NCI-H524 treated with DMSO at 0.1 percent for 48 hours (cell line): ENCODE measurements around the gene GAPT.
"Not testable (repeated sequence)": the region's sequence is repeated elsewhere in the genome, so short reads cannot be mapped to it uniquely, and the experiment has no call there.

Experiments used
- DNase-seq: peaks from one replicate; lab custom pipeline; 2025; lab: John Stamatoyannopoulos, UW

GAPT gene

DNA sequence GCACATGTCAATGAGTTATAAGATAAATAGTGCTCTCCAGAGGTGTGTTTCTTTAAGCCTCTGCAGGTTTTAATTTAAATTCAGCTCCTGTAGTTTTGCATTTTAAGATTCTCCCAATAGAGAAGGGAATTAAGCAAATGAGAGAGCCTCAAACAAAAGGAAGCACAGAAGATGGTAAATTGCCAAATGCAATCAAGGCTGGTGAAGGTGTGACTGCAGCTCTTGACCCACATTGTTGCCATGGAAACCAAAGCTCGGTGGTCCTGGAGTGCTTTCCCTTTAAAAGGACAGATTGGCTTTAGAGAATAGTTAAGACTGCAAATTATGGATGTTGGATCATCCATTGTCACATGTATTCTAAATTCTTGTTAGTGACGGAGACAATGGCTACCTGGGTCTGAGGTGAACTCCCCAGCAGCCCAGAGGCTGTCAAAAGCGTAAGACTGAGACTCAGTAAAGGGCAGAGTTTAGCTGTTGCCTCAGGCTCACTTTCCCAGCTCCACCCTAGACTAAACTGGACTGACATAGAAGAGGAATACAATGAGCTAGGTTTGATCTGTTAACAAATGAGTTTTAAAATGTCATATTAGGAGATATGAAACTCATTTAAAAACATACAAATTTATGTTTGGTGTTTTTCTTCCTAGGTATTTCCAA, 12.3 kb downstream of the GAPT start:
- DNase-seq = no peak

DNA sequence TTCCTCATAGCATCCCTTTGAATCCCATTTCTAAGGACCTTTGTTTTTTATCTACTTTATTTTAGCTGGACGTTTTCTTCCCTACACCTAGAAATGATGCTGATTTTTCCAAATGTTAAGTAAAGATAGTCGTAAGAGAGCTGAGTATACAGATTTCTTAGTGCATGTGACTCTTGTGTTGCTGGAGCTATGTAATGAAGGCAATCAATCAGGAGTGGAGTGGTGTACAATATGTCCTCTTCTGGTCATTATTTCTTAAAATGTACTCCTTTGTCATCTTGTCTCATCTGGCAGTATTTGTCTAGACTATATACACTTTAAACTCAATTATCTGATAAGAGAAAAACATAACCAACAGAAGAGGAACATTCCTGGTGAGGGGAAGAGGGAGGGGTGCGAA, 13.5 kb downstream of the GAPT start:
- DNase-seq = no peak

DNA sequence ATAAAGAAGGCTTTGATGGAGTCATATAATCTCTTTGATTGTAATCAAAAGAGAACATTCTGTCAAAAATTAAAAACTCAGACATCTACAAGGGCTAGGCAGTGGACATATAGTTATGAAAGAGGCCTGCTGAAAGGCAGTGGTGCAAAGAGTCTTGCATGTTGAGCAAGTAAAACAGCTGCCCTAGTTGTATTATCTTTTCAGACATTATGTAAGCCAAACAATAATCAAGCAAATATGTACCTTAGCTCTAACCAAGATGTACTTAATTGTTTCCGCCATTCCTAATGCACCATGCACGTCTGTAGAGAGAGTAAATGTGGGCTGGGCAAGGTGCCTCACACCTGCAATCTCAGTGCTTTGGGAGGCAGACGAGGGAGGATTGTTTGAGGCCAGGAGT, 14.3 kb downstream of the GAPT start:
- DNase-seq = no peak

DNA sequence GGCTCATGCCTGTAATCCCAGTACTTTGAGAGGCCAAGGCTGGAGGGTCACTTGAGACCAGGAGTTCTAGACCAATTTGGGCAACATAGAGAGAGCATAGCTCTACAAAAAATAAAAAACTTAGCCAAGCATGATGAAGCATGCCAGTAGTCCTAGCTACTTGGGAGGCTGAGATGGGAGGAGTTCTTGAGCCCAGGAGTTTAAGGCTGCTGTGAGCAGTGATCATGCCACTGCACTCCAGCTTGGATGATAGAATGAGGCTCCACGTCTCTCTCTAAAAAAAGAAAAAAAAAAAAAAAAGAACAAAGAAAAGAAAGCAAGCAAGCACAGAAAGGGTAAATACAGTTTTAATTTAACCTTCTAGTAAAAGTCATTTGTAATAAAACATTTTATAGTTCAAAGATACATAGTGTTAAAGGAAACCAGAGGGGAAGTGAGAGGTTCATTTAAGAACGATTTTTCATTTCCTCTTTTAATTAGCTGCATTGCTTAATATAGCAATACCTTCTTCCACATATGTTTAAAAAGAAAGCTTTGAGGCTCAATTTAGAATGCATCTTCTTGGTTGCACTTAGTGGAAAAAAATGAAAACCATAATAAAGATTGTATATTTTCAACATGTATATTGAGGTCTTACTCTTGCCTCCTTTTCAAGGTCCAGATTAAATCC, 14.9 kb downstream of the GAPT start:
- DNase-seq = no peak

DNA sequence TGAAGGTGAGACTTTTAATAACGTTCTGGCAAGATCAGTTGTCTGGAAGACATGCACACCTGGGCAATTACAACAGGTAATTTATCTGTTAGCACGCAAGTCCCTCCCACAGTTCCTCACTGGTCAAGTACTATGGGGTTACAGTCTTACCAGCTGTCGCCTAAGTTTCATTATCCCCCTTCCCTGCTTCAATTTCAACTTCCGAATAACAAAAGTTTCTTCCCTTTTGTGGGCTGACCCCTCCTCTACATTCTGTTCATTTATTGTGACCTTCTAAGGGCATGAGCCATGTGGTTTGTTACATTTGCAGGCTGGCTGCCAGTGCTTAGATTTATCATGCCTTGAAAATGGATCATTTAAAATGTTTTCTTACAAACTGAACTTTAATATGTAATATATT, 16.5 kb downstream of the GAPT start:
- DNase-seq = no peak

DNA sequence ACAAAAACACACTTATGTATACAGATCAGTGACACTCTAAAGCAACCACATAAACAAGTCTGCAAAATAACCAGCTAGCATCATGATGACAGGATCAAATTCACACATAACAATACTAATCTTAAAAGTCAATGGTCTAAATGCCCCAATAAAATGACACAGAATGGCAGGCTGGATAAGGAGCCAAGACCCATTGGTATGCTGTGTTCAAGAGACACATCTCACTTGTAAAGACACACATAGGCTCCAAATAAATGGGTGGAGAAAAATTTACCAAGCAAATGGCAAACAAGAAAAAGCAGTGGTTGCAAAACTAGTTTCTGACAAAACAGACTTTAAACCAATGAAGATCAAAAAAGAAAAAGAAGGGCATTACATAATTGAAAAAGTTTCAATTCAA, 26.0 kb downstream of the GAPT start:
- no peak for DNase-seq

DNA sequence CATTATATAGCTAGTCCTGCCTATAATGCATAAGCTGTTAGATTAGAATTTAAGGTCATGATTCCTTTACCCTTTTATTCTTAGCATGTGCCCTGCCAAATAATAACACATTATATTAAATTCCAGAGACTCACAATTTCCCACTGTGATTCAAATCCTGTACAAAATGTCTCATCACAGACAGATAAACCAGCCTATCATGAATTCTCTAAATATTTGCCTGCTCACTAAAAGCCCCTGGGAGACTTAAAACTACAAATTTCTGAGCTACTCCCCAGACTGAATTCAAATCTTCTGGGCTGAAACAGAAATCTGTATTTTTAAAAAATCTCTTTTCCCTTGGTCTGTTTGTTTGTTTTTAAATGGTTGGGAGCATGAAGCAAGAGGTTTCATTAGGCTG, 32.7 kb downstream of the GAPT start:
- no peak for DNase-seq

DNA sequence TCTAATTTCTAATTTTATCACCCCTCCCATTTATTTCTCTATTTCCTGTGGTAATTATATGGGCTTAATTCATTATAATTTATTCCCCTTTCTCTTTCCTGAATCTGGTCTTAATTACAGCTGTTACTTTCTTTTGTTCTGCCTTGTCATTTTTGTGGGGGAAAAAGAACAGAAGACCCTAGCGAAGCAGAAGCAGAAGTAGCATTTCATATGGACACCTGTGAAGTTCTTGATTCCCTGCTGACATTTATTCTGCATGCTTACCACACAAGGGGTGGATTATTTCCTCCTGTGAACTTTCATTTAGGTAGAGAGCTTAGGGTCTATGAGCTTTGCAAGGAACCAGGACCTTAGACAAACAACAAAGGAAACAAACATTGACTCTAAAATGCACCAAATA, 33.3 kb downstream of the GAPT start:
- DNase-seq = no peak

DNA sequence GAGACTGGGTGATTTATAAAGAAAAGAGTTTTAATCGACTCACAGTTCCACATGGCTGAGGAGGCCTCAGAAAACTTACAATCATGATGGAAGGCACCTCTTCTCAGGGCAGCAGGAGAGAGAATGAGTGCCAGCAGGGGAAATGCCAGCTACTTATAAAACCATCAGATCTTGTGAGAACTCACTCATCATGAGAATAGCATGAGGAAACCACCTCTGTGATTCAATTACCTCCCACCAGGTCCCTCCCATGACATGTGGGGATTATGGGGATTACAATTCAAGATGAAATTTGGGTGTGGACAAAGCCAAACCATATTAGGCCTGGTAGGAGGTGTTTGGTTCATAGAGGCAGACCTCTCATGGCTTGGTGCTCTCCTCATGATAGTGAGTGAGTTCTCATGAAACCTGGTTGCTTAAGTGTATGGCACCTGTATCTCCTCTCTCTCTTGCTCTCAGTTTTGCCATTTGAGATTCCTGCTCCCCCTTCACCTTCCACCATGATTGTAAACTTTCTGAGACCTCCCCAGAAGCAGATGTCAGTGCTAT, 39.8 kb downstream of the GAPT start:
- DNase-seq = no peak

DNA sequence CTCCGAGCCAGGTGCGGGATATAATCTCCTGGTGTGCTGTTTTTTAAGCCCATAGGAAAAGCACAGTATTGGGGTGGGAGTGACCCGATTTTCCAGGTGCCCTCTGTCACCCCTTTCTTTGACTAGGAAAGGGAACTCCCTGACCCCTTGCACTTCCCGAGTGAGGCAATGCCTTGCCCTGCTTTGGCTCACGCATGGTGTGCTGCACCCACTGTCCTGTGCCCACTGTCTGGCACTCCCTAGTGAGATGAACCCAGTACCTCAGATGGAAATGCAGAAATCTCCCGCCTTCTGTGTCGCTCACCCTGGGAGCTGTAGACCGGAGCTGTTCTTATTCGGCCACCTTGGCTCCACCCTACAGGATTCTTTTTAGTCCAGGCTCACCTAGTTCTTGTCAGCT, 50.7 kb downstream of the GAPT start:
- DNase-seq = not testable (repeated sequence)

DNA sequence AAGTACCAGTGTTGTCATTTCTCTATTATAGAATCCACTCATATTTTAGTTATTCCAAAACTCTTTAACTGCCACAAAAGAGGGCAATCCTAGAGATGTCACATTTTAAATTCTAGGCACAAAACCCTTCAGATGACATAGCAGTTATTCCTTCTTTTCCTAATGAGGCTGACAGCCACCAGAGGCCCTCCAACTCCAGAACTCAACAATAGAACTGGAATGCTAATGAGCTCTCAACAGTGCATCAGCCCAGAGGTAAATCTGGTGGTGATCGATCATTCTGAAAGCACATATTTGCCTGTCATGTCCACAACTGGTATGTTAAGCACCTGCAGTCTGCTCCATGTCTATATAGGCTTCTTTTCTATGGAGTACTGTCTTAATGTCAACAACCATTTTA, 51.5 kb downstream of the GAPT start:
- no peak for DNase-seq

DNA sequence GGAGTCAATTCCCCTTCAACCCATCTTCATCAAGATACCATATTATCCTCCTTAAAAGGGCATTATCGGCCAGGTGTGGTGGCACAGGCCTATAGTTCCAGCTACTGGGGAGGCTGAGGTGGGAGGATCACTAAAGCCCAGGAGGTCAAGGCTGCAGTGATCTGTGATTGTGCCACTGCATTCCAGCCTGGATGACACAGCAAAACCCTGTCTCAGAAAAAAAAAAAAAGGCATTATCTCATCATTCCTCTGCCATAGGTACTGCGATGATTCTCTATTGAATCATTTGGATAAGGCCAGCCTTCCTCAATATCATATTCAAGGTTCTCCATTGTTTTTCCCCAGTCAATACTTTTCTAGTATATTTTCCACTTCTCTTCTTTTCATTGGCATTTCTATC, 52.5 kb downstream of the GAPT start:
- no peak for DNase-seq

DNA sequence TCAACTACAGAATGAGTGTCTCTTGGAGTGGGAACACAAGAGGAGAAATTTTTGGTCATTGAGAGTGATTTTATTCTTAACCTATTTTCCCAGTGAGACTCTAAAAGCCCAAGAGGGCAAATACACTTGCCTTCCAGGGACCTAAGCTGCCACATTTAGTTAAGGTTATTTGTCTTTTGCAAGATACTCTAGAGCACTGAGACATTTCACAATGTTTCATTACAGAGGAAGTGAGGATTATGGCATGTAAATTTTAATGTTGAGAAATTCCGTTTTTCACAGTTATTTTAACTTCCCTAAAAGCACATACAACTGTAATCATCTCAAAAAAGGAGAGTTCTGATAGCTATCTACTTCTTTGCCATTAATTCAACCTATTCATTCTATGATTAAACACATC, 53.0 kb downstream of the GAPT start:
- DNase-seq = no peak

DNA sequence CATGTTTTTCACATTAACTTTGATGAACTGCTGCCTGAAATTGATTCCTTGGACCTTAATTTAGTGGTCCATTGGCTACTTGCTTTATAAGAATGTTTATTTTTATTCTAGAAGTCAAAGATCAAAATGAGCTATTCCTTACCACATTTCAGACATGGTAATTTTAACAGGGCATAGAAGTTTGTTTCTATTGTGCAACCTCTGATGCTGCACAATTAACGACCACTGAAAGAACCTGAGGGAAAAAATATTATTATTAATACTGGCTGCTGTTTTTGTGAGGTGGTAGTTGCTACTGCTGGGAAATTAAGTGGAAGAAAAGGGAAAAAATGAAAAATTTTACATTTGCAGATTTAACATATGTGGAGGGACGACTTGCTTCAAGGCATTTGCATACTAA, 53.7 kb downstream of the GAPT start:
- no peak for DNase-seq

DNA sequence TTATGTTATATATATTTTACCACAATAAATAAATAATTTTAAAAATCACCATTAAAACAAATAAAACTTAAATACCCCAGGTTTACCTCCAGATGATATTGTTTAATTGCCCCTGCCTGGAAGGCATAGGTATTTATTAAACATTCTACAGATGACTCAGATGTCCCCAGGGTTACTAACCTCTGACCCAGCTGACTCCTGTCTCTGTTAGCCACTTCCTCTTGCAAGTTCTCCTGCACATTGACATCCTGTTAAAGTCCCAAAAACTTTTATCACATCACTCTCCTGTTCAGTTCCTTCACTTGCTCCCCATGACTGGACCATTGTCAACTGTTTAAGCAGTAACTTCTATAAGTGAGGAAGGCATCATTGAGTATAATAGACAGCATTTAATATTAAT, 54.7 kb downstream of the GAPT start:
- DNase-seq = no peak
